Measurements from ENCODE around the gene CARS2.
"Not testable (repeated sequence)": the region's sequence is repeated elsewhere in the genome, so short reads cannot be mapped to it uniquely, and the experiment has no call there.

The CARS2 gene

DNA sequence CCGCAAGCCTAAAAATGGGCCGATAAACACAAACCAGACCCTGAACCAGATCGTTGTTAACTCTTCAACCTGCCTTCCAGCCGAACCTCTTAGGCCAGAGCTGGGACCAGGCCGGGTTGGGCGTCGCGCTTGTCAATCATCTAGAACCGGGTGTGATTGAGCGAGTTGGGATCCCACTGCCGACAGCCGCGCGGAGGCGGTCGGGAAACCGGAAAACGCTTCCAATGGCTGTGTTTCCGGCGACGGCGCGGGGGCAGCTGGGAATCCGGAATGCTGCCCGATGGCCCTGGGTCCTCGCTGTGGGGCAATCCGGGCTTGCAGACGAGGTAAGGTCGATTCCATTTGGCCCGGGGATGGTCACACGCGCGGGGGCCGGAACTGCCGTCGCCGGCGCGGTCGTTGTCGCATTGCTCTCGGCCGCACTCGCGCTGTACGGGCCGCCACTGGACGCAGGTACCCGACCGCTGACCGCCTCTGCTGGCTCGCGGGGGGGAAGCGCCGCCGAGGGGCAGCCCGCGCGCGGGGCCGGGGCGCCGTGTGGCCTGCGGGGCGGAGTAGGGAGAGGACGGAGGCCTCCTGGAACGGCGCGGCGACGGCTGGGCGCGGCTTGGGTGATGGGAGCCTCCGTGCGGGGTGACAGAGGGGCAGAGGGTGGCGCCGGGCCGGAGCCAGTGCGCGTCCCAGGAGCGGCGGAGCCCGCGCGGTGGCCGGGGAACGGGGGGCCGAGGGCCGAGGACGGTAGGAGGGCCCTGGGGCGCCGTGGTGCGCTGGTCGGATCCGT is 90.4 kb downstream of the CARS2 start, which contains the start of gene NAXD:
TSS of gene NAXD (plus strand) at position 224 of the 781 bp plus-strand sequence. CDS start at position 281, 57 bp downstream.
- peak; percentile 65 for DNase-seq

DNA sequence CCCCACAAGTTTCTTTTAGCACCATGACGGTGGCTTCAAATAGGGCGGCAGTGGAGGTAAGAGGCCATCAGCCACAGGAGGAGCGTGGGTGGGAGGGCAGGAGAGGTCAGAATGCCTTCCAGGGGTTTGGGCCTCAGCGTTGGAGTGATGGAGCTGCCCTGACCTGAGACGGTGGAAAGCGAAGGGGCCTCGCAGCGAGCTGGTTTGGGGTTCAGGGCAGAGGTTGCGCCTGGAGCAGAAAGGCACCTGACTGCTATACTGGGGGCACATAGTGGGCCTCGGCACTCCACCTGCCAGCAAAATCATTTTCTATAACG is 91.0 kb downstream of the CARS2 start:
- DNase-seq: no peak

DNA sequence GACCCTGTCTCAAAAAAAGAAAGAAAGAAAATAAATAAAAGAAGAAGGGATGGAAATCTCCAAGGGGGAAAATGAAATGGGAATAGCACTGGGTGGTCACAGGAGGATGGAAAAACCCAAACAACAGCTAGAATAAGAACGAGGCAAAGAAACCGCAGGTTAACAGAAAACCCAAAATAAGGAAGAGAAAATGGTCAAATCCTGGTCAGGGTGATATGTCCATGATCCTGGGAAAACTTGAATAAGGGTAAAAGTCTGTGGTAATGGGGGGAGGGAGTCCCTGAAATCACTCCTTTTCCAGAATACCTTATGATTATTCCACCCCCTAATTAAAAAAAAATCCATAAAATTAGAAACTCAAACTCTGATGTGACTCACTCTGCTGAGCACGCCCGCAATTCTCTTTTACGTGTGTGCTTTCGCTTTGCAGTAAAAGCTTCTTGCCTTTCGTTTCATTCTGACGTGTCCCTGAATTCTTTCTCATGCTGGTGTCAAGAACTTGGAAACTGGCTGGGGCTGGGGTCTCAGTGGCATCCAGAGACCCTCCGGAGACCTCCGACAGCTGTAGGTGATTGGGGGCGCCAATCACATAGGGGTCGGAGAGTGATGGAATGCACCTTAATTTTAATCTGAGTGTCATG is 94.8 kb downstream of the CARS2 start:
- no peak for DNase-seq

GRCh38 chr13:110607675-110608224 is 98.2 kb downstream of the CARS2 start:
- no peak for DNase-seq

DNA sequence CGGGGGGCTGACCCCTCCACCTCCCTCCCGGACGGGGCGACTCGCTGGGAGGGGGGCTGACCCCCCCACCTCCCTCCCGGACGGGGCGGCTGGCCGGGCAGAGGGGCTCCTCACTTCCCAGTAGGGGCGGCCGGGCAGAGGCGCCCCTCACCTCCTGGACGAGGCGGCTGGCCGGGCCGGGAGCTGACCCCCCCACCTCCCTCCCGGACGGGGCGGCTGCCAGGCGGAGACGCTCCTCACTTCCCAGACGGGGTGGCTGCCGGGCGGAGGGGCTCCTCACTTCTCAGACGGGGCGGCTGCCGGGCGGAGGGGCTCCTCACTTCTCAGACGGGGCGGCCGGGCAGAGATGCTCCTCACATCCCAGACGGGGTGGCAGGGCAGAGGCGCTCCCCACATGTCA is 99.6 kb downstream of the CARS2 start:
- DNase-seq: not testable (repeated sequence)

- no peak for DNase-seq
Measured at GRCh38 chr13:110605132-110605531, 100.8 kb downstream of the CARS2 start.

- no peak for DNase-seq
Measured at GRCh38 chr13:110600980-110601379, 104.9 kb downstream of the CARS2 start.

- DNase-seq: no peak
Measured at GRCh38 chr13:110600261-110600819, 105.6 kb downstream of the CARS2 start.

DNA sequence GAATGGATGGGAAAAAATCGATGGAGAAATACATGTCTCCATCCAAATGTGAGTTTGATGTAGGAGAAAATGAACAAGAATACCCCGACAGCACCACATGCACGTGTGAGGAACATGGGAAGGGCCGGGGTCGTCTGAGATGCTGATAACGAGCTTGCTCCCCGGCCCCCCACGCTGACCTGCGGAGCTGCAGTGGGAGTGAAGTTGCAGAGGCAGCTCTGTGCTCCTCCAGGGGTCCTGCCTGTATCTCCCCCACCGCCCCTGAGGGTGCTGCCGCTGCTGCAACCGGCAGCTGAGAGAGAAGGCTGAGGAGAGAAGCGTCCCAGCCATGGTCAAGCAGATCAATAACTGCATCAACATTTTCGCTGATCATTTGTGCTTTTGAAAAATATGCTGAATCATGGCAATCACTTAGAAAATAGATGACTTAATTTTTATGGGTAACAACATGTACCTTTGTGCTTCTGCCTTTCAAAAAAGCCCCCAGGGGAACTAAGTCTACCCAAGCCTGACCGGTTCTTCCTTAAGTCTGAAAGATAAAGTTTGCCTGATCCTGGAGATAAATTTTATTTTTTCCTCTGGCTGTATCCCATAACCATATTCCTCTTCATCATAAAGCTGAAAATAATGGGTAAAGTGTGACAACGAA is 108.8 kb downstream of the CARS2 start:
- DNase-seq: no peak

DNA sequence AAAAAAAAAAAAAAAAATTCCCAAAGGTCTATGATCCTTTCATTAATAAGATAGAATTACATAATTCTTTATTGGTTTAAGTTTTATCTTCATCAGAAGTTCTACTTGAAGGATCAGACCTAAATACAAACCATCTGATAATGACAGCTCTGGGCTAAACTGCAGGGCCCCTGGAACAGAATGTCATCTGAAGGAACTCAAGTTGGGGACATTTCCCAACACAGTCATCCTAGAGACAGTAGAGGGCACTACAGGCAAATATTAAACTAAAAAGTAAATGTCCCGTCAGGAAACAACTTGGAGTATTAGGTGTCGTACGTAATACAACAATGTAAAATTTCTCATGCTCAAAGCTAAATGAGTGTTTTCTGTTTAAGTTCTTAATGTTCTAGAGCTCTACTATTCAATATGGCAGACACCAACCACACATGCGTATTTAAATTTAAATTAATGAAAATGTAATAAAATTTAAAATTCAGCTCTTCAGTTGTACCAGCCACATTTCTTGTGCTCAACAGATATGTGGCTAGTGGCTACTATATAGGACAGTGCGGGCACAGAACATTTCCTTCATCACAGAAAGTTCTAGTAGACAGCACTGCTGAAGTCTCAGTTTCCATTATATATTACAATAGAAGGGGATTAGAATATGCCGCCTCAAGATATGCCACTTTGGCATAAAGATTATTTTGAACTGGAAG is 112.3 kb downstream of the CARS2 start:
- DNase-seq: peak; percentile 23

GRCh38 chr13:110592665-110593064 is 113.3 kb downstream of the CARS2 start:
- DNase-seq: no peak
